Activated CD4-positive, alpha-beta T cell treated with anti-CD3 and anti-CD28 coated beads for 36 hours (primary cell): ENCODE results near the gene LZTR1. TPM values are rescaled to one million over a fixed set of nuclear protein-coding genes. Genes with fewer than 3 reads are reported as not detected.

Experiments
- ATAC-seq: fragments of 200-7000 bp; cut with Tn5 transposase; one replicate; pipeline ENCODE4 v1.10.0; 2021; ENCODE audit warnings: mild to moderate bottlenecking, moderate library complexity
- CTCF ChIA-PET: fragments of 350-600 bp; sonication (Branson Sonifier 250); formaldehyde crosslinking; loops from one replicate; lab custom pipeline; 2021; ENCODE audit warnings: antibody characterized with exemption; lab: Charles Lee
- POLR2A ChIA-PET: fragments of 350-600 bp; sonication (Branson Sonifier 250); formaldehyde crosslinking; loops from one replicate; lab custom pipeline; 2021; ENCODE audit warnings: antibody characterized with exemption, inconsistent platforms; lab: Charles Lee
- DNase-seq: peaks from one replicate; pipeline ENCODE4 v3.0.0-alpha.2; 2020
- H3K27ac Mint-ChIP-seq: one replicate; pipeline ENCODE4 v1.8.0; 2021; ENCODE audit warnings: mixed read lengths
- H3K27me3 Mint-ChIP-seq: one replicate; pipeline ENCODE4 v1.8.0; 2021; ENCODE audit warnings: mixed read lengths
- H3K36me3 Mint-ChIP-seq: one replicate; pipeline ENCODE4 v1.8.0; 2021; ENCODE audit warnings: low read depth, mixed read lengths
- H3K4me1 Mint-ChIP-seq: one replicate; pipeline ENCODE4 v1.8.0; 2021; ENCODE audit warnings: mixed read lengths
- H3K4me3 Mint-ChIP-seq: one replicate; pipeline ENCODE4 v1.8.0; 2021; ENCODE audit warnings: mild to moderate bottlenecking, moderate library complexity, mixed read lengths
- H3K9me3 Mint-ChIP-seq: one replicate; pipeline ENCODE4 v1.8.0; 2021; ENCODE audit warnings: low read depth, mixed read lengths
- intact Hi-C, 2 experiments: fragments of 100-400 bp; cut with DNase I in 1 of 2; cut with micrococcal nuclease in 1 of 2; formaldehyde crosslinking; loops; one replicate each; pipeline versions ENCODE4 v1.14.2 to v1.15.1; 2022 to 2024; cut with DNase I, micrococcal nuclease
- total RNA-seq, 2 experiments: library from RNA; stranded (reverse); gene quantifications; one replicate each; pipeline ENCODE4 v1.2.3, GENCODE V29; 2021

LZTR1 gene
- total RNA-seq, 2 experiments from 2014 or later = 31.9 to 40.5 TPM

DNA sequence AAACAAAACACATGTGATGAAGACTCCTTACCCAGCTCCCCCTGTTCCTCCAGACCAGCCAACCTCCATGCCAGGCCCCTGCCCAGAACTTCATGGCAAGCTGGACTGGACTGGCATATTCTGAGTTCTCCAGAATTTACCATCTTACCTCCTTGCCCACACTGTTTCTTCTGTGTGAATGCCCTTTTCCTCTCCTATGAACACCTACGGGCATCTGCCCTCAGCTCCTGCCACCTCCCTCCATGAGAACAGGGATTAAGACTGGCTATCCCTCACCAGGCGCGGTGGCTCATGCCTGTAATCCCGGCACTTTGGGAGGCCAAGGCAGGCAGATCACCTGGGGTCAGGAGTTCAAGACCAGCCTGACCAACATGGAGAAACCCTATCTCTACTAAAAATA lies 21.5 kb upstream of the LZTR1 start:
- Mint-ChIP-seq H3K27me3 (peaks cover 24% of the 10 kb centered on the region), H3K9me3 (no peaks in the 10 kb centered on the region), H3K36me3 (no peaks in the 10 kb centered on the region), H3K4me3 (no peak overlapping the region), H3K4me1 (peaks cover 21% of the 10 kb centered on the region), H3K27ac (no peak overlapping the region)
- ATAC-seq = no peak
- intact Hi-C loops = loop anchor here in 1 of 2 experiments (5.0 to 10.0 kb wide), 2 partner anchors 43 to 144 kb away; partner anchors contain the start of gene CRKL
- ChIA-PET CTCF (interaction anchor here (0.9 to 1.5 kb wide), 2 partner anchors 9 to 24 kb away, joined by 3 to 4 read pairs; no protein-coding TSS in a partner anchor), POLR2A (interaction anchor here (0.7 kb wide), 1 partner anchor 101 kb away, joined by 3 read pairs; no protein-coding TSS in a partner anchor)
- DNase-seq = no peak

DNA sequence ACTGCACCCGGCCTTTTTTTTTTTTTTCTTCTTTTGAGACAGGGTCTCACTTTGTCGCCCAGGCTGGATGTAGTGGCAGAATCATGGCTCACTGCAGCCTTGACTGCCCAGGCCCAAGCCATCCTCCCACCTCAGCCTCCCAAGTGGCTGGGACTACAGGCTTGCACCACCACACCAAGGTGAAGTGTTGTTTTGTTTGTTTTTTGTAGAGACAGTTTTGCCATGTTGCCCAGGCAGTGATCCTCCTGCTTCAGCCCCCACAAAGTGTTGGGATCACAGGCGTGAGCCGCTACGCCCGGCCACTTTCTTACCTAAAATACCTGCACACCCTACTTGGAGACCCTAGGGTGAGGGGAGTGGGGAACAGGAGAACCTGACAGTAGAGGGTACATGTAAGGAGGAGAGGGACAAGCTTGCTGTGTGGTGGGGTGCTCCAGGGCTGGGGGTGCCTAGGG lies 19.6 kb upstream of the LZTR1 start:
- intact Hi-C loops = loop anchor here in 1 of 2 experiments (5.0 to 10.0 kb wide), 2 partner anchors 45 to 142 kb away; partner anchors contain the start of gene CRKL
- POLR2A ChIA-PET = no interaction called here
- no peaks in the 10 kb centered on the region for H3K36me3 Mint-ChIP-seq

GRCh38 chr22:20963201-20964052 lies 18.7 kb upstream of the LZTR1 start:
- H3K27me3 Mint-ChIP-seq = peaks cover 7% of the 10 kb centered on the region
- no peak overlapping the region for H3K4me3 Mint-ChIP-seq
- POLR2A ChIA-PET = no interaction called here

More for the DNA sequence above, 19.6 kb upstream of the LZTR1 start:
- DNase-seq = no peak
- H3K27me3 Mint-ChIP-seq = peaks cover 16% of the 10 kb centered on the region
- ATAC-seq = no peak
- CTCF ChIA-PET = interaction anchor here (0.6 to 2.0 kb wide), 5 partner anchors 8 to 140 kb away, joined by 3 to 5 read pairs (median 3); no protein-coding TSS in a partner anchor
- H3K27ac Mint-ChIP-seq = no peak overlapping the region
- H3K4me1 Mint-ChIP-seq = peaks cover 15% of the 10 kb centered on the region
- no peaks in the 10 kb centered on the region for H3K9me3 Mint-ChIP-seq
- no peak overlapping the region for H3K4me3 Mint-ChIP-seq

GRCh38 chr22:20964090-20964798 lies 17.9 kb upstream of the LZTR1 start:
- no peaks in the 10 kb centered on the region for H3K36me3 Mint-ChIP-seq
- POLR2A ChIA-PET = no interaction called here
- no peaks in the 10 kb centered on the region for H3K9me3 Mint-ChIP-seq
- intact Hi-C loops = loop anchor here in 1 of 2 experiments (5.0 to 10.0 kb wide), 2 partner anchors 47 to 141 kb away; partner anchors contain the start of gene CRKL
- no peak for ATAC-seq
- H3K4me1 Mint-ChIP-seq = peaks cover 11% of the 10 kb centered on the region
- no peak overlapping the region for H3K27ac Mint-ChIP-seq
- peak overlapping the region; percentile 60 for H3K4me3 Mint-ChIP-seq
- peaks cover 7% of the 10 kb centered on the region for H3K27me3 Mint-ChIP-seq
- DNase-seq = no peak
- CTCF ChIA-PET = no interaction called here

More at GRCh38 chr22:20963201-20964052, 18.7 kb upstream of the LZTR1 start:
- intact Hi-C loops = loop anchor here in 1 of 2 experiments (5.0 to 10.0 kb wide), 2 partner anchors 46 to 141 kb away; partner anchors contain the start of gene CRKL
- ATAC-seq (no peak), DNase-seq (no peak)
- H3K4me1 Mint-ChIP-seq = peaks cover 11% of the 10 kb centered on the region
- H3K27ac Mint-ChIP-seq = no peak overlapping the region
- CTCF ChIA-PET = interaction anchor here (1.0 to 2.0 kb wide), 3 partner anchors 26 to 139 kb away, joined by 3 to 5 read pairs (median 3); no protein-coding TSS in a partner anchor
- no peaks in the 10 kb centered on the region for H3K9me3 Mint-ChIP-seq
- H3K36me3 Mint-ChIP-seq = no peaks in the 10 kb centered on the region

- peak overlapping the region; percentile 60 for H3K4me3 Mint-ChIP-seq
- peaks cover 11% of the 10 kb centered on the region for H3K4me1 Mint-ChIP-seq
- ChIA-PET POLR2A (no interaction called here), CTCF (no interaction called here)
- no peaks in the 10 kb centered on the region for H3K9me3 Mint-ChIP-seq
- intact Hi-C loops = loop anchor here in 1 of 2 experiments (5.0 to 10.0 kb wide), 2 partner anchors 47 to 140 kb away; partner anchors contain the start of gene CRKL
- peaks cover 7% of the 10 kb centered on the region for H3K27me3 Mint-ChIP-seq
- peak; percentile 42 for DNase-seq
- no peak overlapping the region for H3K27ac Mint-ChIP-seq
- ATAC-seq = no peak
- H3K36me3 Mint-ChIP-seq = no peaks in the 10 kb centered on the region
Measured at GRCh38 chr22:20964799-20965103, 17.3 kb upstream of the LZTR1 start.

DNA sequence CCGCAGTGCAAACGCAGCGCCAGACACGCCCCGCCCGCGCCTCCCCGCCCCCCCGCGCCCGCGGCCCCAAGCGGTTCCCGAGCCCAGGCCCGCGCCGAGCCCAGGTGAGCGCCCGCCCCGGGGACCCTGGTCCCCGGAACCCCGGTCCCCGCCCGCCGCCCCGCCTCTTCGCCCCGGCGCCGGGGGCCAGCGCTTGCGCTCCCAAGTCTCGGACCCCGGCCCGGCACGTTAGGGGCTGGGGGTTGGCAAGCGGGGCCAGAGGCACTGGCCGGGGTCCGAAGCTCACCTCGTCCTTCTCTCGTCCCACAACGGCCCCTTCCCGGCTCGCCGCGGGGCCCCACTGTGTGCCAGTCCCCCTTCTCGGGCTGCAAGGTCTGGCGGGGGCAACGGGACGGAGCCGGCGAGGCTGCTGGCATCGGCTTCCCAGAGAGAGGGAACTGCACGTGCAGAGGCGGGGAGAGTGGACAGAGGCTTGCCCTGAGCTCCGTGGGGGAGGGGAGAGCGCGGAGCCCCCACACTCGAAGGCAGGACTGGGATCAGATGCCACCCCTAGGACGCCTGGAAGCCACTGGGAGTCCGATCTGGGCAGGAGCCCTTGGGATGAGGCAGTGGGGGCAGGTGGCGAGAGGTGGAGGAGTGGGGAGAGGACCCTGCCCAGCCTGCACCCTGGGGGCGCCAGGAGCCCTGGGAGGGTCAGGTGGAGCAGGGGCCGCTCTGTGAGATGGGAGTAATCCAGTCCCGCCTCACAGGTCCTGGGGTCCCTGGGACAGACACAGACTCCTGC lies 16.8 kb upstream of the LZTR1 start:
- ATAC-seq (no peak), DNase-seq (no peak)
- Mint-ChIP-seq H3K9me3 (no peaks in the 10 kb centered on the region), H3K4me3 (no peak overlapping the region), H3K27ac (no peak overlapping the region), H3K27me3 (peaks cover 7% of the 10 kb centered on the region), H3K4me1 (peaks cover 11% of the 10 kb centered on the region), H3K36me3 (no peaks in the 10 kb centered on the region)
- POLR2A ChIA-PET = no interaction called here
- CTCF ChIA-PET = interaction anchor here (1.1 kb wide), 1 partner anchor 37 kb away, joined by 3 read pairs; the partner anchor contains the start of gene THAP7
- intact Hi-C loops = loop anchor here in 1 of 2 experiments (10.0 kb wide), 1 partner anchor 140 kb away; no protein-coding TSS in a partner anchor

DNA sequence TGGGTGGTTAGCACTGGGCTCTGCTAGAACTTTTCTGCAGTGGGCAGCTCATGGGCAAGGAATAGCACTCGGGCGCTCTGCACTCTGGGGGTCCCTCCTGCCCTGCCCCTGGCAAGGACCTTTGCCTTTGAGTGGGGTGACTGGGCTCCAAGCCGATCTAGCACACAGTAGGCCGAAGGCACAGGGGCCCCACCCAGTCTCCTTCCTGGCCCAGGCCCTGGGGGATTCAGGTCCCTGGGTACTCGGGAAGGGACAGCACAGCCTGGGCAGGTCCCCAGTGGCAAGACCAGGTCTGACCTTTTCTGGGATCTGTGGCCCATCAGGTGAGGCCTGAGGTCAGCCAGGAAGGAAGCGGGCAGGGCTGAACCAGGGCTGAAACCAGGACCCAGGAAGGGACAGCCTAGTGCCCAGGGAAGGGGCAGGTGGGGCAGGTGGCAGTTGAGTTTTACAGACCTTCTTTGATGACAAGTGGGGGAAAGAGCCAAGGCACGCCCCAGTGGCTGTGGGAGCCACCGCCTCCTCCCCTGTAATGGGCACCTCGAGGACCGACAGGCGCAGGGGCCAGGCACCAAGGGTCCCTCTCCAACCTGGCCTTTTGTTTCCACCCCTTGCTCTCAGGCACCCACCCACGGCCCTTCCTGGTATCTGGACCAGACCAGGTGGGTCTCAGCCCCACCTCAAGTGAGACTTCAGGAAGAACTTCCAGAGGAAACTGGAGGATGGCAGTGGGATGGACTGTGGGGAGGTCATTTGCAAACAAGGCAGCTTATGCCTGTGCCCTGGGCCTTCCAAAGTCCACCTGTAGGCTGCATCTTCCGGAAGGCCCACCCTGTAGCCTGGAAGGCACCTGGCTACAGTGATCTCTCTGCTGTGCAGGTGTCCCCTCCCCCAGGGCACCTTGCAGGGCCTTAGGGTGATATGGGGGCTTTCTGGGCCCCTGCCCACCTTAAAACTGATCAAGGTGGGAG lies 15.9 kb upstream of the LZTR1 start:
- POLR2A ChIA-PET = no interaction called here
- intact Hi-C loops = loop anchor here in 1 of 2 experiments (10.0 kb wide), 1 partner anchor 139 kb away; no protein-coding TSS in a partner anchor
- no peak overlapping the region for H3K27ac Mint-ChIP-seq
- peaks cover 11% of the 10 kb centered on the region for H3K4me1 Mint-ChIP-seq
- ATAC-seq (no peak), DNase-seq (no peak)
- no peaks in the 10 kb centered on the region for H3K36me3 Mint-ChIP-seq
- H3K27me3 Mint-ChIP-seq = peaks cover 7% of the 10 kb centered on the region
- CTCF ChIA-PET = interaction anchor here (0.7 to 1.1 kb wide), 2 partner anchors 36 to 181 kb away, joined by 3 read pairs; partner anchors contain the start of gene THAP7
- no peak overlapping the region for H3K4me3 Mint-ChIP-seq
- H3K9me3 Mint-ChIP-seq = no peaks in the 10 kb centered on the region

DNA sequence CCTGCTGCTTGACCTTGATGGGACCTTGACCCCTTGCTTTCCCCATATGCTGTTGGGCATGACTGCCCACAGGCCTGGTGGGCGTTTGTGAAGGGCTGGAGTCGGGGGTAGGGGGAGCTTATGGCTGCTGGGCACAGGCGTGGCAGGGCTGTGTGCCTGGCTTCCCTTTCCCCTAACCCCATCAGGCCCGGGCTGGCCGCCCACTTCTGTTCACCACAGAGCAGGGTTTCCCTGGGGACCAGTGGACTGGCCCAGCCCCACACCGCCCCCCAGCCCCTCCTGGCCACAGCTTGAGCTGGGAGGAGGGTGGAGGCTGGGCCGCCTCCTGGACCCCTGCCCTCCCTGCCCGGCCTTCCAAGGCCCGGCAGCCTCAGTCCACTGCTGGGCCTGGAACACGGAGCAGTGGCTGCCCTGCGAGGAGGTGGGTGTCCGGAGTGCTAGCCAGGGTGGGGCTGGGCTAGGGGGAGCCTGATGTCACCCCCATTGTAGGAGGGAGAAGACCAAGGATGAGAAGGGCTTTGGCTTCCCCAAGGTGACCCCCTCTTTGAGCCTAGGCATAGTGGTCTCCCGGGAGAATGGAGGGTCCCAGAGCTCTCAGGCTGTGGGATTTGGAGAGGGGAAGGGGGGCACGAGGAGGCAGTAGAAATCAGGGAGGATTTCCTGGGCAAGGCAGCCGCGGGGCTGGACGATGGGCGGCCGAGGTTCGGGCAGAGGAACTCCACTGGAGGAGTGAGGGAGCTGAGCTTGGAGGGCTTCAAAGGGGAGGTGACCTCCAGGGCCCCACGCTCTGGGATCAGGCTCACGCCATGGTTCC lies 15.0 kb upstream of the LZTR1 start, which contains the start of gene AIFM3:
Gene AIFM3 (plus strand): TSS at position 373 of the 814 bp plus-strand sequence. CDS start 690 bp downstream, outside the sequence.
- Mint-ChIP-seq H3K27me3 (peaks cover 7% of the 10 kb centered on the region), H3K27ac (no peak within 1 kb of the TSS), H3K4me1 (peaks cover 6% of the 10 kb centered on the region), H3K36me3 (no peaks in the 10 kb centered on the region), H3K4me3 (no peak within 1 kb of the TSS), H3K9me3 (no peaks in the 10 kb centered on the region)
- DNase-seq (no peak), ATAC-seq (no peak)
- intact Hi-C loops = loop anchor here in 1 of 2 experiments (10.0 kb wide), 1 partner anchor 138 kb away; no protein-coding TSS in a partner anchor
- CTCF ChIA-PET = interaction anchor here (0.7 kb wide), 1 partner anchor 182 kb away, joined by 3 read pairs; no protein-coding TSS in a partner anchor
- POLR2A ChIA-PET = no interaction called here

DNA sequence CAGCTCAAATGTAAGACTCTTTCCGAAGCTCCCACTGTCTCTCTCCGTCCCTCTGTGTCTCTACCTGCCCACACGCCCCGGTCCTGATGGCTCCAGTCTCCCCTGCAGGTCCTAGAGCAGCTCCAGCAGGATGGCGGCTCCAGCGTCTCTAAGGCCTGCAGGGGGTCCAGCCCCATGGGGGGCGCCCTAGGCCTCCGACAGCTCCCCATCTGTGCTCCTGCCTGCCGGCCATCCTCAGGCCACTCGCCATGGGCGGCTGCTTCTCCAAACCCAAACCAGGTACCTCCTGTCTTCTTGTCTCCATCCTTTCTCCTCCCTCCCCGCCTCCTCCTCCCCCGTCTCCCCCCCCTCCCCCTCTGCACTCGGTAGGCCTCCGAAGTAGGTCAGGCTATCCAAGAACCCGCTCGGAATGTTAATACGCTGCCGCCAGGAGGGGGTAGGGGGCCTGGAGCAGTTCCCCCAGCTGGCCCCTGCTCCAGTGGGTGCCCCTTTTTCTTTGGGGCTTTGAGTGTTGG lies 14.3 kb upstream of the LZTR1 start:
- H3K4me1 Mint-ChIP-seq = peaks cover 6% of the 10 kb centered on the region
- DNase-seq = no peak
- peaks cover 7% of the 10 kb centered on the region for H3K27me3 Mint-ChIP-seq
- H3K27ac Mint-ChIP-seq = no peak overlapping the region
- ATAC-seq = no peak
- intact Hi-C loops = loop anchor here in 1 of 2 experiments (10.0 kb wide), 1 partner anchor 137 kb away; no protein-coding TSS in a partner anchor
- H3K9me3 Mint-ChIP-seq = no peaks in the 10 kb centered on the region
- H3K4me3 Mint-ChIP-seq = no peak overlapping the region
- no peaks in the 10 kb centered on the region for H3K36me3 Mint-ChIP-seq
- ChIA-PET CTCF (interaction anchor here (1.2 kb wide), 1 partner anchor 15 kb away, joined by 4 read pairs; the partner anchor contains the start of gene LZTR1), POLR2A (no interaction called here)
